ENCODE results near the gene CLDN16.

Gene CLDN16

GRCh38 chr3:190346541-190346940 lies 41.4 kb upstream of the CLDN16 start:
- no peak overlapping the region for H3K4me2 ChIP-seq (ENCODE audit: low read length)
- TF ChIP-seq EZH2phosphoT487 (IDR thresholded peaks at IDR 0.05; ENCODE audit: borderline replicate concordance, low read length): no peak
- TF ChIP-seq, protein P1, sequence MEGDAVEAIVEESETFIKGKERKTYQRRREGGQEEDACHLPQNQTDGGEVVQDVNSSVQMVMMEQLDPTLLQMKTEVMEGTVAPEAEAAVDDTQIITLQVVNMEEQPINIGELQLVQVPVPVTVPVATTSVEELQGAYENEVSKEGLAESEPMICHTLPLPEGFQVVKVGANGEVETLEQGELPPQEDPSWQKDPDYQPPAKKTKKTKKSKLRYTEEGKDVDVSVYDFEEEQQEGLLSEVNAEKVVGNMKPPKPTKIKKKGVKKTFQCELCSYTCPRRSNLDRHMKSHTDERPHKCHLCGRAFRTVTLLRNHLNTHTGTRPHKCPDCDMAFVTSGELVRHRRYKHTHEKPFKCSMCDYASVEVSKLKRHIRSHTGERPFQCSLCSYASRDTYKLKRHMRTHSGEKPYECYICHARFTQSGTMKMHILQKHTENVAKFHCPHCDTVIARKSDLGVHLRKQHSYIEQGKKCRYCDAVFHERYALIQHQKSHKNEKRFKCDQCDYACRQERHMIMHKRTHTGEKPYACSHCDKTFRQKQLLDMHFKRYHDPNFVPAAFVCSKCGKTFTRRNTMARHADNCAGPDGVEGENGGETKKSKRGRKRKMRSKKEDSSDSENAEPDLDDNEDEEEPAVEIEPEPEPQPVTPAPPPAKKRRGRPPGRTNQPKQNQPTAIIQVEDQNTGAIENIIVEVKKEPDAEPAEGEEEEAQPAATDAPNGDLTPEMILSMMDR (IDR thresholded peaks at IDR 0.05; ENCODE audit: low read depth, low read length, poor library complexity, severe bottlenecking): no peak
- H3K27ac ChIP-seq (ENCODE audit: low read depth, low read length): no peak overlapping the region

DNA sequence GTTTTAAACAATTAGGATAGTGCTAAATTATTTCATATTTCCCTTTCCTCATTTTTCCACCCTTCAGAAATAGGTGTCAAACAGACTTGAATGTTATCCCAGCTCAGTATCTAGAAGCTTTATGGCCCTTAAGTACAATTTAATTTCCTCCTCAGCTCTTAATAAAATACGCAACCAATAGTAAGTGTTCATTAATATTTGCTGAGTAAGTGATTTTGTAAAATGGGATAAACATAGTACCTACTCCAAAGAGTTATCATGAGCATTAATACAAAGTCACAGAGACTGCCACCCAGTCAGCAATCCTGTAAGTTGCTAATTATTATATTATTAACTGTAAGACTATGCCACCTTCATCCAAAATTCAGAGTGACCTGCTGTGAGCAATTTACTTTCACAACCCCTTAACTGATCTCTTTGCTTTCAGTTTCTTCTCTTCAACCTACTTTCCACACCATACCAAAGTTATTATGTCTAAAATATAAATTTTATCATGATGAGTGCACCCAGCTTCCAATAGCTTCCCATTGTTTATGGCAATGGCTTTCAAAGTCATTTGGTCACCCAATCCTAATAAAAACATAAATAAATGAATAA lies 35.0 kb upstream of the CLDN16 start:
- H3K79me2 ChIP-seq (ENCODE audit: control insufficient read depth, low read length): no peaks in the 10 kb centered on the region
- H3K4me1 ChIP-seq (ENCODE audit: control insufficient read depth, low read length): no peaks in the 10 kb centered on the region
- no peaks in the 10 kb centered on the region for H4K20me1 ChIP-seq (ENCODE audit: control insufficient read depth, insufficient read depth, low read depth, low read length)
- H3K9me2 ChIP-seq (replicated peaks; ENCODE audit: control insufficient read depth, low read length): no peaks in the 10 kb centered on the region
- no peak overlapping the region for H3K4me3 ChIP-seq (ENCODE audit: low read length)
- TF ChIP-seq, protein P1 (IDR thresholded peaks at IDR 0.05; ENCODE audit: low read depth, low read length, poor library complexity, severe bottlenecking): no peak
- no peak for TF ChIP-seq EZH2phosphoT487 (IDR thresholded peaks at IDR 0.05; ENCODE audit: borderline replicate concordance, low read length)
- H3F3A ChIP-seq (ENCODE audit: control insufficient read depth, insufficient read depth): no peaks in the 10 kb centered on the region
- no peaks in the 10 kb centered on the region for H3K9me3 ChIP-seq (ENCODE audit: control insufficient read depth, insufficient read depth, low read length)
- no peaks in the 10 kb centered on the region for H3K27me3 ChIP-seq (ENCODE audit: control insufficient read depth, low read length)
- no peak overlapping the region for H3K4me2 ChIP-seq (ENCODE audit: low read length)
- H3K27ac ChIP-seq (ENCODE audit: low read depth, low read length): no peak overlapping the region
- H3K36me3 ChIP-seq (ENCODE audit: control insufficient read depth, low read length): no peaks in the 10 kb centered on the region

More at GRCh38 chr3:190346541-190346940, 41.4 kb upstream of the CLDN16 start:
- H3K36me3 ChIP-seq (ENCODE audit: control insufficient read depth, low read length): no peaks in the 10 kb centered on the region
- H3F3A ChIP-seq (ENCODE audit: control insufficient read depth, insufficient read depth): no peaks in the 10 kb centered on the region
- H3K4me1 ChIP-seq (ENCODE audit: control insufficient read depth, low read length): no peaks in the 10 kb centered on the region
- H3K9me3 ChIP-seq (ENCODE audit: control insufficient read depth, insufficient read depth, low read length): no peaks in the 10 kb centered on the region
- H3K27me3 ChIP-seq (ENCODE audit: control insufficient read depth, low read length): no peaks in the 10 kb centered on the region
- H3K79me2 ChIP-seq (ENCODE audit: control insufficient read depth, low read length): no peaks in the 10 kb centered on the region
- H3K9me2 ChIP-seq (replicated peaks; ENCODE audit: control insufficient read depth, low read length): no peaks in the 10 kb centered on the region
- H3K4me3 ChIP-seq (ENCODE audit: low read length): no peak overlapping the region
- no peaks in the 10 kb centered on the region for H4K20me1 ChIP-seq (ENCODE audit: control insufficient read depth, insufficient read depth, low read depth, low read length)

DNA sequence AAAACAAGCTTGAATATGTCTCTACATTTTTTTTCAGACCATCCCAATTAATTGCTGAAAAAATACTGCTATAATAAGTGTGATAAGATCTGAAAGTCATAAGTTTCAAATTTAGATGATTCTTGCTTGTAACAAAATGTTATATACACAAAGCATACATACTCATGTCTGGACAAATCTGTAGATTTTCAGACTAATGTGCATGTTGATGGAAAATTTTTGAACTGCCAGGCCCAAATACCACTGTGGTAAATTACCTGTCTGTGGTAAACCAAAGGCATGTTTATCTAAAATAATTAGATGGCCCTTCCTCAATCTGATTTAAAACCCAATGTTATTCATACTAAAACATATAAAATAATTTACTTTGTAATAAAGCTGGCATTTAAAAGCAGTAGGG lies 31.7 kb upstream of the CLDN16 start:
- Histone ChIP-seq H3K9me3 (ENCODE audit: control insufficient read depth, insufficient read depth, low read length) (no peaks in the 10 kb centered on the region), H3K27me3 (ENCODE audit: control insufficient read depth, low read length) (no peaks in the 10 kb centered on the region), H3K4me3 (ENCODE audit: low read length) (no peak overlapping the region), H3K79me2 (ENCODE audit: control insufficient read depth, low read length) (no peaks in the 10 kb centered on the region), H3K36me3 (ENCODE audit: control insufficient read depth, low read length) (no peaks in the 10 kb centered on the region), H3F3A (ENCODE audit: control insufficient read depth, insufficient read depth) (no peaks in the 10 kb centered on the region), H3K27ac (ENCODE audit: low read depth, low read length) (no peak overlapping the region), H3K9me2 (replicated peaks; ENCODE audit: control insufficient read depth, low read length) (no peaks in the 10 kb centered on the region), H4K20me1 (ENCODE audit: control insufficient read depth, insufficient read depth, low read depth, low read length) (no peaks in the 10 kb centered on the region), H3K4me1 (ENCODE audit: control insufficient read depth, low read length) (no peaks in the 10 kb centered on the region), H3K4me2 (ENCODE audit: low read length) (no peak overlapping the region)
- TF ChIP-seq EZH2phosphoT487 (IDR thresholded peaks at IDR 0.05; ENCODE audit: borderline replicate concordance, low read length): no peak
- TF ChIP-seq, protein P1 (IDR thresholded peaks at IDR 0.05; ENCODE audit: low read depth, low read length, poor library complexity, severe bottlenecking): no peak
